Activated B cell treated with CpG ODN at 0.5 μM for 24 hours (primary cell): ENCODE data around the gene XIRP2. TPM values are rescaled to one million over a fixed set of nuclear protein-coding genes. Genes with fewer than 3 reads are reported as not detected.

Experiments
- ATAC-seq: fragments of 200-7000 bp; cut with Tn5 transposase; one replicate; pipeline ENCODE4 v1.10.0; 2021; ENCODE audit warnings: low read depth, mild to moderate bottlenecking, moderate library complexity
- CTCF ChIA-PET: fragments of 350-600 bp; sonication (Branson Sonifier 250); formaldehyde crosslinking; loops from one replicate; lab custom pipeline; 2021; ENCODE audit warnings: antibody characterized with exemption; lab: Charles Lee
- POLR2A ChIA-PET: fragments of 350-600 bp; sonication (Branson Sonifier 250); formaldehyde crosslinking; loops from one replicate; lab custom pipeline; 2021; ENCODE audit warnings: antibody characterized with exemption; lab: Charles Lee
- DNase-seq: peaks from one replicate; pipeline ENCODE4 v3.0.0; 2022
- H3K27ac Mint-ChIP-seq: one replicate; pipeline ENCODE4 v1.8.0; 2020; ENCODE audit warnings: mixed read lengths
- H3K27me3 Mint-ChIP-seq: one replicate; pipeline ENCODE4 v1.8.0; 2021; ENCODE audit warnings: mixed read lengths
- H3K36me3 Mint-ChIP-seq: one replicate; pipeline ENCODE4 v1.8.0; 2021; ENCODE audit warnings: low read depth, mixed read lengths
- H3K4me1 Mint-ChIP-seq: one replicate; pipeline ENCODE4 v1.8.0; 2021; ENCODE audit warnings: mixed read lengths
- H3K4me3 Mint-ChIP-seq: one replicate; pipeline ENCODE4 v1.8.0; 2020; ENCODE audit warnings: mild to moderate bottlenecking, mixed read lengths
- H3K9me3 Mint-ChIP-seq: one replicate; pipeline ENCODE4 v1.8.0; 2020; ENCODE audit warnings: mixed read lengths
- intact Hi-C: fragments of 100-400 bp; cut with micrococcal nuclease; formaldehyde crosslinking; loops from one replicate; pipeline ENCODE4 v1.15.1; 2024
- total RNA-seq: library from RNA; stranded (reverse); gene quantifications from 2 replicates; pipeline ENCODE4 v1.2.3, GENCODE V29; 2022
- TF ChIP-seq, protein P1 (sequence below): fragments of 200-600 bp; IDR thresholded peaks from one replicate; pipeline ENCODE4 v1.8.0; 2022; ENCODE audit warnings: antibody characterized with exemption, mild to moderate bottlenecking

XIRP2 gene
- total RNA-seq, 1 donor from 2014 or later, result not detected

GRCh38 chr2:166892397-166892796 is 4.1 kb downstream of the XIRP2 start:
- no peak overlapping the region for H3K4me3 Mint-ChIP-seq
- ATAC-seq (no peak), DNase-seq (no peak)
- no peak overlapping the region for H3K27ac Mint-ChIP-seq
- ChIA-PET POLR2A (no interaction called here), CTCF (no interaction called here)
- H3K36me3 Mint-ChIP-seq, result no peaks in the 10 kb centered on the region
- no peaks in the 10 kb centered on the region for H3K27me3 Mint-ChIP-seq
- H3K9me3 Mint-ChIP-seq, result no peaks in the 10 kb centered on the region
- H3K4me1 Mint-ChIP-seq, result no peaks in the 10 kb centered on the region
- intact Hi-C loops, result loop anchor here (10.0 kb wide), 1 partner anchor 358 kb away; no protein-coding TSS in a partner anchor
- TF ChIP-seq, protein P1, sequence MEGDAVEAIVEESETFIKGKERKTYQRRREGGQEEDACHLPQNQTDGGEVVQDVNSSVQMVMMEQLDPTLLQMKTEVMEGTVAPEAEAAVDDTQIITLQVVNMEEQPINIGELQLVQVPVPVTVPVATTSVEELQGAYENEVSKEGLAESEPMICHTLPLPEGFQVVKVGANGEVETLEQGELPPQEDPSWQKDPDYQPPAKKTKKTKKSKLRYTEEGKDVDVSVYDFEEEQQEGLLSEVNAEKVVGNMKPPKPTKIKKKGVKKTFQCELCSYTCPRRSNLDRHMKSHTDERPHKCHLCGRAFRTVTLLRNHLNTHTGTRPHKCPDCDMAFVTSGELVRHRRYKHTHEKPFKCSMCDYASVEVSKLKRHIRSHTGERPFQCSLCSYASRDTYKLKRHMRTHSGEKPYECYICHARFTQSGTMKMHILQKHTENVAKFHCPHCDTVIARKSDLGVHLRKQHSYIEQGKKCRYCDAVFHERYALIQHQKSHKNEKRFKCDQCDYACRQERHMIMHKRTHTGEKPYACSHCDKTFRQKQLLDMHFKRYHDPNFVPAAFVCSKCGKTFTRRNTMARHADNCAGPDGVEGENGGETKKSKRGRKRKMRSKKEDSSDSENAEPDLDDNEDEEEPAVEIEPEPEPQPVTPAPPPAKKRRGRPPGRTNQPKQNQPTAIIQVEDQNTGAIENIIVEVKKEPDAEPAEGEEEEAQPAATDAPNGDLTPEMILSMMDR, result no peak

- no peak for DNase-seq
- ATAC-seq, result no peak
- intact Hi-C loops, result loop anchor here (10.0 kb wide), 1 partner anchor 360 kb away; no protein-coding TSS in a partner anchor
- Mint-ChIP-seq H3K27ac (no peak overlapping the region), H3K36me3 (no peaks in the 10 kb centered on the region), H3K27me3 (no peaks in the 10 kb centered on the region), H3K9me3 (no peaks in the 10 kb centered on the region), H3K4me3 (no peak overlapping the region), H3K4me1 (no peaks in the 10 kb centered on the region)
- POLR2A ChIA-PET, result no interaction called here
- CTCF ChIA-PET, result no interaction called here
- TF ChIP-seq, protein P1, result no peak
Measured at GRCh38 chr2:166895243-166895642, 7.0 kb downstream of the XIRP2 start.

DNA sequence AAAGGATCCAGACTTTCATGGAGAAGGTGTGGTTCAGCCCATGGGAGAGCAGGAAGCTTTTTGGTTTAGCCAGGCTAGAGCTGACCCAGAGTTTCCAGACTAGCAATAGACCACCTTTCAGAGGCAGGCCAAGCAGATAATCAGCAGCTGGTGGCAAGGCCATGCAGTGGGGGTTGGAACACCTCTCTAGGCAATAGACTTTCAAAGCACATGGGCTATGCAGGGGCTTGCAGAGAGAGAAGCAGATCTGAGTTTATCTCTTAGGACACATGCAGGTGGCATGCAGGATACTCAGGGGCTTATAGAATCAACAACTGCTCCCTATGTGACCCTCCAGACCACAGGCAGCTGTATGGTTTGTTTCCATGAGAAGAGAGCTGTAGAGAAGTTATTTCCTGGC is 9.4 kb downstream of the XIRP2 start:
- CTCF ChIA-PET, result no interaction called here
- DNase-seq (no peak), ATAC-seq (no peak)
- no peaks in the 10 kb centered on the region for H3K4me1 Mint-ChIP-seq
- no peaks in the 10 kb centered on the region for H3K36me3 Mint-ChIP-seq
- no peak overlapping the region for H3K4me3 Mint-ChIP-seq
- no peaks in the 10 kb centered on the region for H3K9me3 Mint-ChIP-seq
- POLR2A ChIA-PET, result no interaction called here
- H3K27me3 Mint-ChIP-seq, result no peaks in the 10 kb centered on the region
- intact Hi-C loops, result loop anchor here (10.0 kb wide), 1 partner anchor 363 kb away; no protein-coding TSS in a partner anchor
- TF ChIP-seq, protein P1, result no peak
- H3K27ac Mint-ChIP-seq, result no peak overlapping the region

GRCh38 chr2:166899676-166900075 is 11.4 kb downstream of the XIRP2 start:
- Mint-ChIP-seq H3K4me1 (no peaks in the 10 kb centered on the region), H3K9me3 (no peaks in the 10 kb centered on the region), H3K4me3 (no peak overlapping the region), H3K27ac (no peak overlapping the region), H3K36me3 (no peaks in the 10 kb centered on the region), H3K27me3 (no peaks in the 10 kb centered on the region)
- intact Hi-C loops, result loop anchor here (10.0 kb wide), 1 partner anchor 365 kb away; no protein-coding TSS in a partner anchor
- DNase-seq (no peak), ATAC-seq (no peak)
- TF ChIP-seq, protein P1, result no peak
- ChIA-PET CTCF (no interaction called here), POLR2A (no interaction called here)

GRCh38 chr2:166900700-166901099 is 12.4 kb downstream of the XIRP2 start:
- H3K27ac Mint-ChIP-seq, result no peak overlapping the region
- TF ChIP-seq, protein P1, result no peak
- intact Hi-C loops, result no loop called here
- no peaks in the 10 kb centered on the region for H3K36me3 Mint-ChIP-seq
- ATAC-seq, result no peak
- ChIA-PET POLR2A (no interaction called here), CTCF (no interaction called here)
- H3K27me3 Mint-ChIP-seq, result no peaks in the 10 kb centered on the region
- DNase-seq, result no peak
- H3K9me3 Mint-ChIP-seq, result no peaks in the 10 kb centered on the region
- no peak overlapping the region for H3K4me3 Mint-ChIP-seq
- H3K4me1 Mint-ChIP-seq, result no peaks in the 10 kb centered on the region
